NB4 (cell line): Measurements from ENCODE around the gene MET.

Source experiments
- DNase-seq: peaks from one replicate; pipeline ENCODE4 v3.0.0; 2010; ENCODE audit warnings: low read depth
- H3K4me3 ChIP-seq: one replicate; pipeline ENCODE4 v1.5.1; 2011; ENCODE audit warnings: mild to moderate bottlenecking, low read depth, low read length, moderate library complexity
- CTCF ChIP-seq: IDR thresholded peaks from one replicate; pipeline ENCODE4 v1.5.1; 2012; ENCODE audit warnings: low read depth, low read length
- MAX ChIP-seq: IDR thresholded peaks from 2 replicates; pipeline ENCODE4 v1.6.1; 2011; ENCODE audit warnings: low read depth, low read length
- MYC ChIP-seq: IDR thresholded peaks from 2 replicates; pipeline ENCODE4 v1.6.1; 2011; ENCODE audit warnings: low read depth, low read length
- POLR2A ChIP-seq: IDR thresholded peaks from 2 replicates; pipeline ENCODE4 v1.6.1; 2011; ENCODE audit warnings: mild to moderate bottlenecking; ENCODE audit not compliant: insufficient read length; ENCODE audit errors: extremely low read depth

MET gene

GRCh38 chr7:116724560-116725231 lies 52.7 kb downstream of the MET start:
- DNase-seq, result no peak
- TF ChIP-seq MAX (no peak), POLR2A (no peak), CTCF (no peak), MYC (no peak)
- no peak overlapping the region for H3K4me3 ChIP-seq

DNA sequence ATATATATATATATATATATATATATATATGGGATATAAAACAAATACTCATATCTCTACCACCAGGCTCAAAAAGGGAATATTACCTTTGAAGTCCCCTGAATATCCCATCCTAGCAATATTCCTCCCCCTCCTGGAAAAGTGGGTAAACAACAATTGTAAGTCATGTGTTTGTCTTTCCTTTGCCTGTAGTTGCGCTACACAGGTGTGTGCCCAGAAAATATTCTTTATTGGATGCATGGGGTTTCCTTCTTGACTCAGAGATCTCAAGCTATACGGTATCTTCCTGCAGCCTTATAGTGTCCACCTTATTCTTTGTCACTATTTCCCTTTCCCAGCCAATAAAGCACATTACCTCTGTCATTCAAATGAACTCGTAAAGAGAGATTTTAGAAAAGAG lies 54.2 kb downstream of the MET start:
- no peak overlapping the region for H3K4me3 ChIP-seq
- TF ChIP-seq POLR2A (no peak), MYC (no peak), MAX (no peak), CTCF (no peak)
- DNase-seq, result no peak

GRCh38 chr7:116726713-116727431 lies 54.9 kb downstream of the MET start:
- H3K4me3 ChIP-seq, result no peak overlapping the region
- TF ChIP-seq CTCF, result no peak
- TF ChIP-seq MAX, result no peak
- TF ChIP-seq POLR2A, result no peak
- TF ChIP-seq MYC, result no peak
- no peak for DNase-seq

DNA sequence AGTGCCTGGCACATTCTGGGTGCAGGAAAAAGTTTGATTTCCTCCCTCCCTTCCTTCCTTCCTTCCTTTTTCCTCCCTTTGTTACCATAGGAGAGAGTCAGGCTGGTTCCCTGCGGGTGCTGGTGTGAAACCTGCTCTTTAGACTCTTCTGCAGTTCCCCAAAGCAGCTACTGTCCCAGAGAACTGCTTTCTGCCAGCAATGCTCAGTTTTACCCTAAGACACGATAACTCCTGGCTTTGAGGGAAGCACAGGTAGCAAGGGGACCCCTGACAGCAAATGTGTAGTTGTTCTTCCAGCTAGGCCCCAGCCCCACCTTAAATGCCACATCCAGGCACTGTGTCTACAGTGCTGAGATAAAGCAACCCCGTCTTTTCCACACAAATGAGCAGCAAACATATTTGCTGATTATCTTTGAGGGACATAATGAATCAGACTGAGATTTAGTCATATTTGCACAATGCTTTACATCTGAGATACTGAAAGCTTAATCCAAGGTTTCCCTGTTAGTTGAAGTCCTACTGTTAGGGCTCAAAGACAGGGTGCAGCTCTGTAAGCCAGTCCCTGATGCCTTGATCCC lies 55.5 kb downstream of the MET start:
- no peak overlapping the region for H3K4me3 ChIP-seq
- no peak for DNase-seq

DNA sequence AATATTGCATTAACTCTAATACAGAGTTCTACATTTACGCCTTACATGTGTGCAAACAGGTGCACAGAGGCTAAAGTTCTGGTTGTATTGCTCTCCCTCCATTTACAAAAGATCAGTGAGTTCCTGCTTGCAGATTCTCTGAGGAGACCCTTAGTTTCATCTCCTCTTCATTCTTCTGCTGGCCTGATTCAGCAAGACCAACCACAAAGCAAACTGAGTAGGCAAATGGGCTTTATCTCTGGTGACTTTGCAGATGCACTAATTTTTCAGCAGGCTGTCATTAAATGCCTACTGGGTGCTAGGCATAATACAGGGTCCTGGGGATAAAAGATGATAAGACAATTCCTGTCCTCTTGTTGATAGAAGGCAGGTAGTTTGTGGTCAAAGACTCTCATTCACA lies 56.4 kb downstream of the MET start:
- TF ChIP-seq POLR2A (no peak), MAX (no peak), MYC (no peak), CTCF (no peak)
- DNase-seq, result no peak

More for the DNA sequence above, 55.5 kb downstream of the MET start:
- no peak for TF ChIP-seq MAX
- TF ChIP-seq POLR2A, result no peak
- no peak for TF ChIP-seq CTCF
- no peak for TF ChIP-seq MYC

More for the DNA sequence above, 56.4 kb downstream of the MET start:
- no peak overlapping the region for H3K4me3 ChIP-seq
